NT2/D1 (cell line): ENCODE measurements around the gene BOD1L1.

Experiments
- YY1 ChIP-seq: IDR thresholded peaks from 2 replicates; pipeline ENCODE4 v1.6.1; 2011; ENCODE audit not compliant: insufficient read length, insufficient read depth
- ZNF274 ChIP-seq: IDR thresholded peaks from 2 replicates; pipeline ENCODE4 v1.6.1; 2011; ENCODE audit warnings: mild to moderate bottlenecking, low read depth, low read length

DNA sequence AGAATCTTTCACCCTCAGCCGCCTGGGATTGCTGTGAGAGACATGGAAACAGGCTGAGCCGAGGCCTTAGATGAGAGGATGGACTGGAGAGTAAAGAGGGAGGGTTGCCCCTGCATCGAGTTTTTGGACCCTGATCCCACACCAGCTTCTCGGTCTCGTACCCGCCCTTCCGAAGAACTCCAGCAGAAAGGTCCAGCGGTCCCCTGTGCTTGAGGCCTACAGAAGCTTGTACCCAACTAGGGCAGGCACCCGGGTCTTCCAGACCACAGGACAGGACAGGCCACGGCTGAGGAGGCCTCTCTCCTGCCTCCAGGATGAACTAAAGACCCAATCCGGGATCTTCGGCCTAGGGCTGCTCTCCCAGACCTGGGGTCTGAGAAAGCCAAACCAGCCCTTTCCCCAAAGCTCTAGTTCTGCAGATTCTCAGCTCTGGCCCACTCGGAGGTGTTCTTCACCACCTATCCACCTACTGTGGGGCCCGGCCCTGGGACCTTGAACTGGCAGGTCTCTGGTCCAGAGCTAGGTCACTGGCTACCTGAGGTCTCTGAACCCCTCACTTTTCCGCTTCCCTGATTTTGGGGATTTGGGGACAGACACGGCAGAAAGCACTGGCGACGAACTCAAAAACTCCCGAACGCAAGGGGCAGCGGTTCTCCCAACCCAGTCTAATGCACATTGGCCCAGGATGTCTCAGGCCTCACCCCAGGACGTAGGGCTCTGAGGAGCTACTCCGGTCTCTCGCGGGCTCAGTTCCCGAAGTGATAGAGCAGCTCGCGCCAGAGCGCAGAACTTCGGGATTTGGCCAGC is 84.3 kb downstream of the BOD1L1 start:
- TF ChIP-seq YY1 (no peak), ZNF274 (no peak)
